Natural killer cell (primary cell): ENCODE measurements around the gene TCTN1. TPM values are rescaled to one million over a fixed set of nuclear protein-coding genes. Genes with fewer than 3 reads are reported as not detected.
A peak's percentile ranks its signal among the peaks of the same experiment; 100 is the strongest.

ENCODE experiments used
- ATAC-seq, 3 donors: fragments of 150-1000 bp in 2 of 3; fragments of 200-7000 bp in 1 of 3; cut with Tn5 transposase; 1 replicate in 1 of 3; 2 replicates in 2 of 3; pipeline ENCODE4 v1.10.0; 2021; ENCODE audit warnings: mild to moderate bottlenecking in 2 of 3, moderate library complexity in 2 of 3
- DNase-seq, 2 donors: peaks; one replicate each; pipeline versions ENCODE4 v3.0.0 to v3.0.0-alpha.2; 2013 to 2021; ENCODE audit warnings: mixed read lengths in 1 of 2
- H3K27ac ChIP-seq: one replicate; pipeline ENCODE4 v1.5.1; 2013; ENCODE audit warnings: mild to moderate bottlenecking, low read length
- H3K27me3 ChIP-seq: one replicate; pipeline ENCODE4 v1.6.1; 2013; ENCODE audit warnings: low read length; ENCODE audit not compliant: control insufficient read depth, insufficient read depth
- H3K36me3 ChIP-seq: one replicate; pipeline ENCODE4 v1.6.1; 2013; ENCODE audit warnings: low read length; ENCODE audit not compliant: control insufficient read depth, insufficient read depth
- H3K4me1 ChIP-seq: one replicate; pipeline ENCODE4 v1.6.1; 2013; ENCODE audit warnings: low read length; ENCODE audit not compliant: control insufficient read depth, insufficient read depth
- H3K4me3 ChIP-seq: one replicate; pipeline ENCODE4 v1.5.1; 2013; ENCODE audit warnings: low read length
- H3K9me3 ChIP-seq: one replicate; pipeline ENCODE4 v1.6.1; 2013; ENCODE audit warnings: low read length; ENCODE audit not compliant: control insufficient read depth, insufficient read depth
- H3K27ac Mint-ChIP-seq, 2 donors: one replicate each; pipeline ENCODE4 v1.8.0; 2022; ENCODE audit warnings: mild to moderate bottlenecking in 2 of 2, mixed read lengths in 2 of 2, moderate library complexity in 1 of 2
- H3K27me3 Mint-ChIP-seq, 2 donors: one replicate each; pipeline ENCODE4 v1.8.0; 2022; ENCODE audit warnings: low read depth in 2 of 2, mixed read lengths in 2 of 2
- H3K36me3 Mint-ChIP-seq: one replicate; pipeline ENCODE4 v1.8.0; 2022; ENCODE audit warnings: mixed read lengths
- H3K4me1 Mint-ChIP-seq, 2 donors: one replicate each; pipeline ENCODE4 v1.8.0; 2022; ENCODE audit warnings: mixed read lengths in 2 of 2
- H3K4me3 Mint-ChIP-seq: one replicate; pipeline ENCODE4 v1.8.0; 2022; ENCODE audit warnings: mild to moderate bottlenecking, moderate library complexity, mixed read lengths
- H3K9me3 Mint-ChIP-seq, 2 donors: one replicate each; pipeline ENCODE4 v1.8.0; 2022; ENCODE audit warnings: mixed read lengths in 2 of 2
- WGBS: methylation state at CpG from one replicate; pipeline ENCODE4 v1.1.7; 2013; ENCODE audit warnings: missing lambda C conversion rate; ENCODE audit not compliant: insufficient coverage; 5-methylcytosine and 5-hydroxymethylcytosine counted together
- intact Hi-C: fragments of 100-400 bp; cut with micrococcal nuclease; formaldehyde crosslinking; loops from one replicate; pipeline ENCODE4 v1.14.2; 2022
- total RNA-seq, 4 donors: library from RNA; stranded (reverse); fragments of 120-200 nt in 1 of 4; gene quantifications; one replicate each; pipeline versions ENCODE4 v1.2.3 to v1.2.4, GENCODE V29; 2013 to 2022
- TF ChIP-seq, protein P1 (sequence below): fragments of 200-600 bp; IDR thresholded peaks from one replicate; pipeline ENCODE4 v1.8.0; 2022; ENCODE audit warnings: antibody characterized with exemption

Gene TCTN1
- total RNA-seq, 3 donors from 2014 or later (not counting 1 experiment from before 2014, with no cell fraction given): 4.3 to 6.6 (median 5.2) TPM

DNA sequence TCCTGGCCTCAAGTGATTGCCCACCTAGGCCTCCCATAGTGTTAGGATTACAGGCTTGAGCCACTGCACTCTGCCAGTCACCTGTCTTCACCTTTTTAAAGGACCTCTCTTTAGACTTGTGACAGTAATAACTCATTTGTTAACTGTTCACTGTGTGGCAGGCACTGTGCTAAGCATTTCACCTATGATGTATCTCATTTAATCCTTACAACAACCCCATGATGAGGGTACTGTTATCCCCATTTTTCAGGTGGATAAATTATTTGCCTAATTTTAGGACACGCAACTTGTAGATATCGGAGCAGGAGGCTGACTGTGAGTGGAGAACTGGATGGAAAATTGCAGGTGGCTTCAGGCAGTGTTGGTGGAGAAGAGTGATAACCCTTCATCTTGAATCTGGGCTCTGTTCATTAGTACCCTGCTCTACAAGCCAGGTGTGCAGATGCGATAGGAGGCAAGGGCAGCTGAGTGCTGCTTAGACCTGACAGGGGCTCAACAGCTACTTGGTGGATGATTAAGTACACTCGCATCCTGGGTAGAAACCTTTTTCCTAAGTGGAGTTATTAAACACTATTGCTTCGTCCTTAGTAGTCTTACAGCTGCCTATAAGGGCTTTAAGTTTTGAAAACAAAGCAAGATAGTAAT lies 2.7 kb downstream of the TCTN1 start:
- ATAC-seq: no peak
- no peaks in the 10 kb centered on the region for H3K9me3 Mint-ChIP-seq
- Histone ChIP-seq H3K4me3 (no peak overlapping the region), H3K27ac (no peak overlapping the region), H3K27me3 (no peaks in the 10 kb centered on the region), H3K9me3 (no peaks in the 10 kb centered on the region), H3K36me3 (no peaks in the 10 kb centered on the region), H3K4me1 (peaks cover 12% of the 10 kb centered on the region)
- DNase-seq: no peak
- no peaks in the 10 kb centered on the region for H3K27me3 Mint-ChIP-seq
- TF ChIP-seq, protein P1, sequence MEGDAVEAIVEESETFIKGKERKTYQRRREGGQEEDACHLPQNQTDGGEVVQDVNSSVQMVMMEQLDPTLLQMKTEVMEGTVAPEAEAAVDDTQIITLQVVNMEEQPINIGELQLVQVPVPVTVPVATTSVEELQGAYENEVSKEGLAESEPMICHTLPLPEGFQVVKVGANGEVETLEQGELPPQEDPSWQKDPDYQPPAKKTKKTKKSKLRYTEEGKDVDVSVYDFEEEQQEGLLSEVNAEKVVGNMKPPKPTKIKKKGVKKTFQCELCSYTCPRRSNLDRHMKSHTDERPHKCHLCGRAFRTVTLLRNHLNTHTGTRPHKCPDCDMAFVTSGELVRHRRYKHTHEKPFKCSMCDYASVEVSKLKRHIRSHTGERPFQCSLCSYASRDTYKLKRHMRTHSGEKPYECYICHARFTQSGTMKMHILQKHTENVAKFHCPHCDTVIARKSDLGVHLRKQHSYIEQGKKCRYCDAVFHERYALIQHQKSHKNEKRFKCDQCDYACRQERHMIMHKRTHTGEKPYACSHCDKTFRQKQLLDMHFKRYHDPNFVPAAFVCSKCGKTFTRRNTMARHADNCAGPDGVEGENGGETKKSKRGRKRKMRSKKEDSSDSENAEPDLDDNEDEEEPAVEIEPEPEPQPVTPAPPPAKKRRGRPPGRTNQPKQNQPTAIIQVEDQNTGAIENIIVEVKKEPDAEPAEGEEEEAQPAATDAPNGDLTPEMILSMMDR: no peak
- WGBS: 96% methylated on average over 5 of the region's 5 CpGs
- no peak overlapping the region for H3K4me3 Mint-ChIP-seq
- peaks cover 6 to 8% of the 10 kb centered on the region in 2 donors for H3K4me1 Mint-ChIP-seq
- intact Hi-C loops: no loop called here
- no peaks in the 10 kb centered on the region for H3K36me3 Mint-ChIP-seq
- H3K27ac Mint-ChIP-seq: no peak overlapping the region

DNA sequence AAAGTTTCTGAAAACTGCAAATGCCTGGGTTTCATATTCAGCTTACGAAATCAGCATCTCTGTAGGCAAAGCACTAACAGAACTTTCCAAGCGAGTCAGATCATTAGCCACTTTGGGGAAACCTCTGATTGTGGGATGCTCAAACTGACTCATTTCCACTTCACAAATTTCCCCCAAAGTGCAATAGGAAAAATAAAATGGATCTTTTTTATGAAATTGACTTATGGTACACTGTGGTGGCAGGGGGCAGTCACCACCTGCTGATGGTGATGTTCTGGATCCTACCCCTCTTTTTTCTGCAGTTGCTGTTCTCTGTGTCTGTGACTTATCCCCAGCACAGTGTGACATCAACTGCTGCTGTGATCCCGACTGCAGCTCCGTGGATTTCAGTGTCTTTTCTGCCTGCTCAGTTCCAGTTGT lies 5.6 kb downstream of the TCTN1 start:
- Histone ChIP-seq H3K36me3 (no peaks in the 10 kb centered on the region), H3K4me1 (no peaks in the 10 kb centered on the region), H3K4me3 (no peak overlapping the region), H3K9me3 (no peaks in the 10 kb centered on the region), H3K27me3 (no peaks in the 10 kb centered on the region), H3K27ac (peak overlapping the region; percentile 3)
- DNase-seq (peak in 1 of 2 donors; percentile 45), ATAC-seq (peak in 1 of 3 donors; percentile 35)
- H3K9me3 Mint-ChIP-seq: no peaks in the 10 kb centered on the region
- H3K4me3 Mint-ChIP-seq: no peak overlapping the region
- TF ChIP-seq, protein P1: no peak
- H3K36me3 Mint-ChIP-seq: no peaks in the 10 kb centered on the region
- intact Hi-C loops: no loop called here
- 68% methylated on average over 4 of the region's 4 CpGs for WGBS
- no peaks in the 10 kb centered on the region for H3K27me3 Mint-ChIP-seq
- peaks cover under 1 to 1% of the 10 kb centered on the region in 2 donors for H3K4me1 Mint-ChIP-seq
- H3K27ac Mint-ChIP-seq: no peak overlapping the region

DNA sequence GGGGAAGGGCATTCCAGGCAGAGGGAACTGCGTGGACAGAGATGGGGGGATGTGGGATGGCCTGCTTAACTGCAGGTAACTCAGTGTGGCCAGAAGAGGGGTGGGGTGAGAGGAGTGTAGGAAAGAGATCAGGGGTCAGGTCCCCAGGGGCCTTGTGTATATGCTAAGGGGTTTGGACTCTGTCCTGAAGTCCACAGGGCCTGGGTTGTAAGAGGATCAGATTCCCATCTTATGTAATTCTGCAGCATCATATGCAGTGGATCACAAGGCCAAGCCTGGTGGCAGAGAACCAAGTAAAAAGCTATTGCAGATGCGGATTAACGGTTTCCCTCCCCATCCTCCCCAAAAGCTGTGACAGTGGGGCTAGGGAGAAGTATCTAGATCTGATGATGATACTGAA lies 8.7 kb downstream of the TCTN1 start:
- H3K27ac ChIP-seq: no peak overlapping the region
- no peaks in the 10 kb centered on the region for H3K27me3 ChIP-seq
- no peaks in the 10 kb centered on the region for H3K36me3 ChIP-seq
- H3K4me1 ChIP-seq: peaks cover 4% of the 10 kb centered on the region
- Mint-ChIP-seq H3K36me3 (no peaks in the 10 kb centered on the region), H3K4me1 (no peaks in the 10 kb centered on the region), H3K27me3 (no peaks in the 10 kb centered on the region), H3K4me3 (no peak overlapping the region), H3K27ac (no peak overlapping the region), H3K9me3 (no peaks in the 10 kb centered on the region)
- TF ChIP-seq, protein P1: no peak
- no peak overlapping the region for H3K4me3 ChIP-seq
- WGBS: 95% methylated on average over 2 of the region's 3 CpGs
- intact Hi-C loops: no loop called here
- no peak for ATAC-seq
- no peak for DNase-seq
- H3K9me3 ChIP-seq: no peaks in the 10 kb centered on the region
